Measurements from ENCODE around the gene MZF1. TPM values are rescaled to one million over a fixed set of nuclear protein-coding genes. Genes with fewer than 3 reads are reported as not detected.

Gene MZF1
- total RNA-seq, 3 donors from 2014 or later: 30.4 to 43.3 (median 36.1) TPM

- DNase-seq (peak in 2 of 3 donors; percentile 57 to 65), ATAC-seq (no peak)
- Histone ChIP-seq H3K4me3 (peak overlapping the region; percentile 43), H3K4me1 (ENCODE audit: low read depth) (peaks cover 32% of the 10 kb centered on the region), H3K36me3 (ENCODE audit: low read depth) (no peaks in the 10 kb centered on the region), H3K9me3 (no peaks in the 10 kb centered on the region)
- TF ChIP-seq CTCF (IDR thresholded peaks at IDR 0.05): no peak
- intact Hi-C loops (cut with DNase I, micrococcal nuclease): no loop called here
Measured at GRCh38 chr19:58518256-58519086, 54.7 kb downstream of the MZF1 start.

GRCh38 chr19:58516964-58517833 lies 55.9 kb downstream of the MZF1 start:
- Histone ChIP-seq H3K36me3 (ENCODE audit: low read depth) (no peaks in the 10 kb centered on the region), H3K9me3 (no peaks in the 10 kb centered on the region), H3K4me3 (no peak overlapping the region), H3K4me1 (ENCODE audit: low read depth) (peaks cover 38% of the 10 kb centered on the region)
- intact Hi-C loops (cut with DNase I, micrococcal nuclease): no loop called here
- DNase-seq (peak in 2 of 3 donors; percentile 39 to 58), ATAC-seq (no peak)
- TF ChIP-seq CTCF (IDR thresholded peaks at IDR 0.05): no peak

- Histone ChIP-seq H3K4me1 (ENCODE audit: low read depth) (peaks cover 45% of the 10 kb centered on the region), H3K36me3 (ENCODE audit: low read depth) (no peaks in the 10 kb centered on the region), H3K4me3 (no peak overlapping the region), H3K9me3 (no peaks in the 10 kb centered on the region)
- no peak for DNase-seq
- no peak for ATAC-seq
- intact Hi-C loops (cut with DNase I, micrococcal nuclease): no loop called here
- TF ChIP-seq CTCF (IDR thresholded peaks at IDR 0.05): no peak
Measured at GRCh38 chr19:58516246-58516836, 56.8 kb downstream of the MZF1 start.

GRCh38 chr19:58515259-58515658 lies 57.9 kb downstream of the MZF1 start:
- Histone ChIP-seq H3K4me1 (ENCODE audit: low read depth) (peaks cover 41% of the 10 kb centered on the region), H3K4me3 (no peak overlapping the region), H3K9me3 (no peaks in the 10 kb centered on the region), H3K36me3 (ENCODE audit: low read depth) (no peaks in the 10 kb centered on the region)
- TF ChIP-seq CTCF (IDR thresholded peaks at IDR 0.05): no peak
- no peak for DNase-seq
- ATAC-seq: no peak
- intact Hi-C loops (cut with DNase I, micrococcal nuclease): no loop called here

GRCh38 chr19:58514564-58515022 lies 58.5 kb downstream of the MZF1 start:
- Histone ChIP-seq H3K36me3 (ENCODE audit: low read depth) (no peaks in the 10 kb centered on the region), H3K4me3 (no peak overlapping the region), H3K4me1 (ENCODE audit: low read depth) (peaks cover 39% of the 10 kb centered on the region), H3K9me3 (no peaks in the 10 kb centered on the region)
- no peak for ATAC-seq
- DNase-seq: no peak
- TF ChIP-seq CTCF (IDR thresholded peaks at IDR 0.05): no peak
- intact Hi-C loops (cut with DNase I, micrococcal nuclease): no loop called here
